ENCODE results near the gene RMRP.
A peak's percentile ranks its signal among the peaks of the same experiment; 100 is the strongest.

Gene RMRP

DNA sequence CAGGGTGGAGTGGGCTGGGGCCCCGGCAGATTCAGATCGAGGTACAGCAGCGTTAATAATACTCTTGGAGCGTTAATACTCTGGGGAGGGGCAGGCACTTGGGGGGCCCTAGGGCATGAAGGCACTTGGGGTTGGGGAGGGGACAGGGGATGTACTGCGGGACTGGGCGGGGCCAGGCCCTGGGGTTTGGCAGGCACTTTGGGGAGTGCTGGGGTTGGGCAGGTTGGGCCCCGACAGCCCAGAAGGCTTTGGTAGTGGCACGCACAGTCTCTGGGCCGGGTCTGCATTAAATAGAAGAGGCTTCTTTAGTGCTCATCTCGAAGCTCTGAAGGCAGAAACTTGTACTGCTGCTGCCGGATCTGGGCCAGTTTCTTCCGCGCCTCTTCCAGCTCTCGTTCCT lies 39.7 kb upstream of the RMRP start:
- H3K27me3 ChIP-seq (ENCODE audit: control insufficient read depth, low read length), result no peaks in the 10 kb centered on the region
- no peaks in the 10 kb centered on the region for H3K79me2 ChIP-seq (ENCODE audit: control insufficient read depth, low read length)
- no peaks in the 10 kb centered on the region for H3K9me3 ChIP-seq (ENCODE audit: control insufficient read depth, insufficient read depth, low read length)
- H3F3A ChIP-seq (ENCODE audit: control insufficient read depth, insufficient read depth), result 0 out of 2 replicates have a peak, but pooled peaks cover 6% of the 10 kb centered on the region
- 0 out of 2 replicates have a peak, but pooled peaks cover 3% of the 10 kb centered on the region for H3K4me1 ChIP-seq (ENCODE audit: control insufficient read depth, low read length)
- H3K4me3 ChIP-seq (ENCODE audit: low read length), result no peak overlapping the region
- H3K27ac ChIP-seq (ENCODE audit: low read depth, low read length), result no peak overlapping the region
- no peak overlapping the region for H3K4me2 ChIP-seq (ENCODE audit: low read length)
- H3K36me3 ChIP-seq (ENCODE audit: control insufficient read depth, low read length), result peaks cover 66% of the 10 kb centered on the region
- no peaks in the 10 kb centered on the region for H4K20me1 ChIP-seq (ENCODE audit: control insufficient read depth, insufficient read depth, low read depth, low read length)
- no peak for TF ChIP-seq EZH2phosphoT487 (IDR thresholded peaks at IDR 0.05; ENCODE audit: borderline replicate concordance, low read length)
- TF ChIP-seq, protein P1, sequence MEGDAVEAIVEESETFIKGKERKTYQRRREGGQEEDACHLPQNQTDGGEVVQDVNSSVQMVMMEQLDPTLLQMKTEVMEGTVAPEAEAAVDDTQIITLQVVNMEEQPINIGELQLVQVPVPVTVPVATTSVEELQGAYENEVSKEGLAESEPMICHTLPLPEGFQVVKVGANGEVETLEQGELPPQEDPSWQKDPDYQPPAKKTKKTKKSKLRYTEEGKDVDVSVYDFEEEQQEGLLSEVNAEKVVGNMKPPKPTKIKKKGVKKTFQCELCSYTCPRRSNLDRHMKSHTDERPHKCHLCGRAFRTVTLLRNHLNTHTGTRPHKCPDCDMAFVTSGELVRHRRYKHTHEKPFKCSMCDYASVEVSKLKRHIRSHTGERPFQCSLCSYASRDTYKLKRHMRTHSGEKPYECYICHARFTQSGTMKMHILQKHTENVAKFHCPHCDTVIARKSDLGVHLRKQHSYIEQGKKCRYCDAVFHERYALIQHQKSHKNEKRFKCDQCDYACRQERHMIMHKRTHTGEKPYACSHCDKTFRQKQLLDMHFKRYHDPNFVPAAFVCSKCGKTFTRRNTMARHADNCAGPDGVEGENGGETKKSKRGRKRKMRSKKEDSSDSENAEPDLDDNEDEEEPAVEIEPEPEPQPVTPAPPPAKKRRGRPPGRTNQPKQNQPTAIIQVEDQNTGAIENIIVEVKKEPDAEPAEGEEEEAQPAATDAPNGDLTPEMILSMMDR (IDR thresholded peaks at IDR 0.05; ENCODE audit: low read depth, low read length, poor library complexity, severe bottlenecking), result no peak
- no peaks in the 10 kb centered on the region for H3K9me2 ChIP-seq (replicated peaks; ENCODE audit: control insufficient read depth, low read length)

DNA sequence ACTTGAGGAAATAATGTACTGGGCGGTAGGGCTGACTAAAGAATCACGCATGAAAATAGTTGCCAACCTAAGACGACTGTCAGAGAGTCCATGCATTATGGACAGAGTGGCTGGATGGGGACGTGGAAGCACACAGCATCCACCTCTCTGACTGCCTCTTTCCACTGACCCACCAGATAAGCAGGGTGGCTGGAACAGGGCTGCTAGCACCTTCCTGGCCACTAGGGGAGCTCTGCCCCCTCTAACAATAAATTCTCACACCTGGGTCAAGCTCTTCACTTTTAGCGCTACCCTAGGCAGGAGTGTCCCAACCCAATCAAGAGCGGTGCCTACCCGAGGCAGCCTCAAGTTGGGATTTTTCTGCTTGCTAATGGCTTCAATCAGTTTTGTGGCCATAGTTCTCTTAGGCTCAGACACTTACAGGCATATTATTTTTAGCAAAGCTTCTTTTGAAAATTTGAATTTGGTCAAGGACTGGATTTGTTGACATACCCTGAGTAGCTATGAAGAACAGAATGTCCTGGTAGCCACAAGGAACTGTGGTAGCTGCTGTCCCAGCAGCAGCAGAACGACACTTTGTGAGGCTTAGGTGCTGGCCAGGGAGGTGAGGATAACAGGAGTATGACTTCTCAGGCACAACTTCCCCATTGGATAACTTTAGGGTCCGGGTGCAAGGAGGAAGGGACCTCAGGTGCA lies 38.8 kb upstream of the RMRP start:
- no peak for TF ChIP-seq EZH2phosphoT487 (IDR thresholded peaks at IDR 0.05; ENCODE audit: borderline replicate concordance, low read length)
- TF ChIP-seq, protein P1 (IDR thresholded peaks at IDR 0.05; ENCODE audit: low read depth, low read length, poor library complexity, severe bottlenecking), result peak; percentile 92
- H3K36me3 ChIP-seq (ENCODE audit: control insufficient read depth, low read length), result peaks cover 59% of the 10 kb centered on the region
- no peaks in the 10 kb centered on the region for H4K20me1 ChIP-seq (ENCODE audit: control insufficient read depth, insufficient read depth, low read depth, low read length)
- H3F3A ChIP-seq (ENCODE audit: control insufficient read depth, insufficient read depth), result 0 out of 2 replicates have a peak, but pooled peaks cover 11% of the 10 kb centered on the region
- H3K4me2 ChIP-seq (ENCODE audit: low read length), result no peak overlapping the region
- no peak overlapping the region for H3K4me3 ChIP-seq (ENCODE audit: low read length)
- no peaks in the 10 kb centered on the region for H3K79me2 ChIP-seq (ENCODE audit: control insufficient read depth, low read length)
- 0 out of 2 replicates have a peak, but pooled peaks cover 3% of the 10 kb centered on the region for H3K4me1 ChIP-seq (ENCODE audit: control insufficient read depth, low read length)
- H3K27ac ChIP-seq (ENCODE audit: low read depth, low read length), result no peak overlapping the region
- H3K9me2 ChIP-seq (replicated peaks; ENCODE audit: control insufficient read depth, low read length), result no peaks in the 10 kb centered on the region
- no peaks in the 10 kb centered on the region for H3K9me3 ChIP-seq (ENCODE audit: control insufficient read depth, insufficient read depth, low read length)
- H3K27me3 ChIP-seq (ENCODE audit: control insufficient read depth, low read length), result no peaks in the 10 kb centered on the region

DNA sequence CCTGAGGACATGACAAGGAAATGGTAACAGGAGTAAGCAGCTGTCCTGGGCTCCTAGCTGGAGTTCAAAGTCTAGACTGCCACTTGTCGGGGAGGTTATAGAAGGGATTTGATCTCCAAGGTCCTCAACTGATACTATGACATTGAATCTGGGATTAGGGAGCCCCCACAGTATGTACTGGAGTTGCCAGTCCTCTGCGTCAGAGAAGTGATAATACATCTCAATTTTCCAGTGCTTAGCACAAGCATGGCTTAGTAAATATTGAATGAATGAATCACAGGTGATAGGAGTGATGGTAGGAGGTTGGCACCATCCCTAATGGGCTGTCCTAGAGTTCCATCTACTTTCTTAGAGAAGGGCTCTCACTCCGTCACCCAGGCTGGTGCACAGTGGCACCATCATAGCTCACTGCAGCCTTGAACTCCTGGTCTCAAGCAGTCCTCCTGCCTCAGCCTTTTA lies 38.2 kb upstream of the RMRP start:
- no peaks in the 10 kb centered on the region for H3K9me3 ChIP-seq (ENCODE audit: control insufficient read depth, insufficient read depth, low read length)
- H3K27ac ChIP-seq (ENCODE audit: low read depth, low read length), result no peak overlapping the region
- H3K79me2 ChIP-seq (ENCODE audit: control insufficient read depth, low read length), result no peaks in the 10 kb centered on the region
- TF ChIP-seq, protein P1 (IDR thresholded peaks at IDR 0.05; ENCODE audit: low read depth, low read length, poor library complexity, severe bottlenecking), result no peak
- no peak for TF ChIP-seq EZH2phosphoT487 (IDR thresholded peaks at IDR 0.05; ENCODE audit: borderline replicate concordance, low read length)
- H4K20me1 ChIP-seq (ENCODE audit: control insufficient read depth, insufficient read depth, low read depth, low read length), result no peaks in the 10 kb centered on the region
- H3K4me2 ChIP-seq (ENCODE audit: low read length), result no peak overlapping the region
- H3K4me1 ChIP-seq (ENCODE audit: control insufficient read depth, low read length), result peaks cover 7% of the 10 kb centered on the region
- no peaks in the 10 kb centered on the region for H3K27me3 ChIP-seq (ENCODE audit: control insufficient read depth, low read length)
- peaks cover 54% of the 10 kb centered on the region for H3K36me3 ChIP-seq (ENCODE audit: control insufficient read depth, low read length)
- H3F3A ChIP-seq (ENCODE audit: control insufficient read depth, insufficient read depth), result peaks cover 13% of the 10 kb centered on the region; the same call in 1 of the 2 replicates
- no peak overlapping the region for H3K4me3 ChIP-seq (ENCODE audit: low read length)
- no peaks in the 10 kb centered on the region for H3K9me2 ChIP-seq (replicated peaks; ENCODE audit: control insufficient read depth, low read length)
